Stimulated activated CD4-positive, alpha-beta T cell treated with anti-CD3 and anti-CD28 coated beads, TNF-alpha, amount 100 ng/mL, for 48 hours (primary cell): ENCODE data around the gene ELMO3.

ENCODE experiments used
- DNase-seq, 3 donors: peaks; one replicate each; pipeline ENCODE4 v3.0.0-alpha.2; 2020; ENCODE audit warnings: low read depth in 3 of 3

The ELMO3 gene

DNA sequence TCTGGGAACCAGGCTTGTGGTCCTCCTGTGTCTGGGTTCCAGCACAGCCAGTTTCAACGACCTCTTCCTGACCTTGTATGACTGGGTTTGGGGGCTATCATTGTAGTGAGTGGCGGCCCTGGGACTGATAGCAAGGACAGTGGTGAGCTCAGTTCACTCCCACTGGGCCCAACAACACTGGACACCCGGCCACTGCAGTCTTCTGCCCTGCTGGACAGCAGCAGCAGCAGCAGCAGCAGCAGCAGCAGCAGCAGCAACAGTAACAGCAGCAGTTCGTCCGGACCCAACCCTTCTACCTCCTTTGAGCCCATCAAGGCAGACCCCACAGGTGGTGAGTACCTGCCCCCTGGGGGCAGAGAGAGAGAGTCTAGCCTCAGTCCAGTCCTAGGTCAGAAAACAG, 3.3 kb upstream of the ELMO3 start:
- DNase-seq: no peak

GRCh38 chr16:67196881-67197280, 2.0 kb upstream of the ELMO3 start:
- DNase-seq: no peak

- no peak for DNase-seq
Measured at GRCh38 chr16:67197704-67198103, 1.2 kb upstream of the ELMO3 start.

DNA sequence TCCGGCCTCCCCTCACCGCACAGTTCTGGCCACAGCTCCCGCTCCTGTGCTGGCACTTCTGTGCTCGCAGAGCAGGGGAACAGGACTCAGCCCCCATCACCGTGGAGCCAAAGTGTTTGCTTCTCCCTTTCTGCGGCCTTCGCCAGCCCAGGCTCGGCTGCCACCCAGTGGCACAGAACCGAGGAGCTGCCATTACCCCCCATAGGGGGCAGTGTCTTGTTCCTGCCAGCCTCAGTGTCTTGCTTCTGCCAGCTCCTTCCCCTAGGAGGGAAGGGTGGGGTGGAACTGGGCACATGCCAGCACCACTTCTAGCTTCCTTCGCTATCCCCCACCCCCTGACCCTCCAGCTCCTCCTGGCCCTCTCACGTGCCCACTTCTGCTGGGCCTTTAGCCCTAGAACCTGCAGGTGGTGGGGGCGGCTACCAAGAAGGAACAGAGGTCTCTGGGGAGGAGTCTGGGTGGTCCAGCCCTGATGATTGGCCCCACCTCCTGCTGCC, 645 bp upstream of the ELMO3 start:
- DNase-seq: no peak

- no peak for DNase-seq
Measured at GRCh38 chr16:67199808-67200198, 872 bp downstream of the ELMO3 start.

- no peak for DNase-seq
Measured at GRCh38 chr16:67200491-67200890, 1.6 kb downstream of the ELMO3 start.

- DNase-seq: no peak
Measured at GRCh38 chr16:67201411-67202345, 2.7 kb downstream of the ELMO3 start.

- DNase-seq: no peak
Measured at GRCh38 chr16:67202426-67202825, 3.5 kb downstream of the ELMO3 start.

DNA sequence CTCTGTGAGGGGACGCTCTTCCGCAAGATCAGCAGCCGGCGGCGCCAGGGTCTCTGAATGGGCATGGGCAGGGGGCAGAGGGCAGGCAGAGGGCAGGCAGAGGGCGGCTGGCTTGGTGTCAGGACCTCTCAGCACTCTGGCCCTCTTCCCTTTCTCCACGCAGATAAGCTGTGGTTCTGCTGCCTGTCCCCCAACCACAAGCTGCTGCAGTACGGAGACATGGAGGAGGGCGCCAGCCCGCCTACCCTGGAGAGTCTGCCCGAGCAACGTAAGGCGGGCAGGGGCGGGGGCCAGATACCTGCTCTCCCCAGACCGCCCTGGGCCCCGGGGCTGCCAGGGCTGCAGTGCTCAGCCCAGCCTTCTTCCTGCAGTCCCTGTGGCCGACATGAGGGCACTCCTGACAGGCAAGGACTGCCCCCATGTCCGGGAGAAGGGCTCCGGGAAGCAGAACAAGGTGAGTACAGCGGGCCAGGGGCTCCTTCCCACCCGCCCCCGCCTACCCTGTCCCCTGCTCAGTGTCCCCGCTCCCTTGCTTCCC, 4.1 kb downstream of the ELMO3 start:
- DNase-seq: no peak

DNA sequence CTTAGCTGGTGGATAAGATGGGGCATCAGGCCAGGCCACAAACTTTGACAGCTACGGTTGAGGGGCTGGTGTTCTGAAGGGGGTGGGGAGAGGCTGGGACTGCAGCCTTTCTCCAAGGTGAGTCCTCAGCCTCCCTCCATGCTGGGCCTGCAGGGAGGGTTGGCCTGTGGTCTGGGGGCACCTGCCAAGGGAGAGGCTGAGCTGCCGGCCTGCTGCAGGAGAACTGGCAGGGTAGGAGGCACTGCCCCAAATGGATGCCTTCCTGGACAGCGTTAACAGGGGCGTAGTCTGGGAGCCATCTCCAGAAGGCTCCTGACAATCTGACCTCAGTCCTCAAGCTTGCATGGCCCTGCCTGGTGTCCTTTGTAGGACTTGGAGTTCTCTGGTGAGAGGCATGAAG, 5.1 kb downstream of the ELMO3 start:
- no peak for DNase-seq

DNA sequence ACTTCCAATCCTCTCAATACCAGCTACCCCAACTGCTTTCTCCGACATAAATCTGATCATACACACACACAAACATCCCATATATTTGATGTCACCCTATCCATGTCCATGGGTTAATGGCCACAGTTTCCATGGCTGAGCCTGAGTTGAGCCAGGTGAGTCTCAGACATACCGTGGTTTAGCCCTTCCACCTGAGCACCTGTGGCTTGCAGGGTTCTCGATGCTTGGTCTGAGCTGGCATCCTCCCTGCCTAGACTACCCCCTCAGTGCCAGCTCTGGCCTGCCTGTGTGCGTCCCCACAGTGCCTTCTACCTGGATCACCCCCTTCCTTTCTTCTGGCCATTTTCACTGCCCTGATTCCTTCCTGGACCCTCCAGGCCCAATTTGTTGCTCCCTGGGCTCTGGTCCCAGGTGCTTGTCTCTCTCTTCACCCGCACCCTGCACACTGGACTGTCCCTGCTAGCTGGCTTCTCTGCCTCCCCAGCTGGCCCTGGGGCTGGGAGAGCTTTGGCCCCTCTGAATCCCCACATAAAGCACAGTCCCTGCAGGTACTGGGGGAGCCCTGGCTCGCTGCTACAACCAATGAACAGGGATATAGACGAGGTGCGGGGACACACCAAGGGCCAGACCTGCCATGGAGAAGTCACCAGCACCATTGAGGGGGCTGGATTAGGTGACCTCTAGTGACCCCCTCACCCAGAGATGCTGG, 7.4 kb downstream of the ELMO3 start:
- no peak for DNase-seq

- DNase-seq: no peak
Measured at GRCh38 chr16:67206838-67207248, 7.9 kb downstream of the ELMO3 start.

DNA sequence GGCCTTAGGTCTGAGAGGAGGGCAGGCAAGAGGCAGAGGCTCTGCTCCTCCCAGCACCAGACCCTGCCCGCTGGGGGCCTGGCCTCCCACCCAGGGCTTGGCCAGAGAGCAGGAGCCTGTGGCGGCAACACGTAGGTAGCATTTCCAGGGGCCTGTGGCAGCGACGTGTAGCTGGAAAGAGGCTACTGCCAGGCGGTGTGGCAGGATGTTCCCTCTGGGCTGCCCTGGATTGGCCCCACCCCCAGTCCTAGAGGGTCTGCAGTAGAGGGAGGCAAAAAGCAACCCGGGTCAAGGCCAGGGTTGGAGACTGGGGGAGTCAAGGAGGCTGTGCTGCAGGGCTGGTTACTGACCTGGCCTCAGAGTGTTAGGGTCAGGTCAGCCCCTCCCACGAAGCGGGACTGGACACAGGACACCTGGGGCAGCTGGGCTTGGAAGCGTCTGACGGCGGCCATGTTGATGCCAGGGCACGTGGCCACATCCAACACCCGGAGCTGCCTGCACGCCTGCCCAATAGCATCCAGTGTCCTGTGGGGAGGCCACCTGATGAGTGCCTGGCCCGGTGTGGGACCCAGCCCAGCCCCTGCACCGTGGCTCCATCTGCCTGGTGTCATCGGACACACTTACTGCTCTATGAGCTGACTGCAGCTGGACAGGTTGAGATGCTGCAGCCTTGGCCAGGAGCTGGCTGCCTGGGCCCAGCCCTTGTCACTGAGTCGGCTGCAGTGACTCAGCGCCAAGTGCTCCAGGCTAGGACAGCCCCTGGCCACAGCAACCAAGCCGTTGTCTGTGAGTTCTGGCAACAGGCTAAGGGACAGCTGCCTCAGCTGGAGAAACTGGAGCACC, 8.5 kb downstream of the ELMO3 start:
- DNase-seq: no peak

DNA sequence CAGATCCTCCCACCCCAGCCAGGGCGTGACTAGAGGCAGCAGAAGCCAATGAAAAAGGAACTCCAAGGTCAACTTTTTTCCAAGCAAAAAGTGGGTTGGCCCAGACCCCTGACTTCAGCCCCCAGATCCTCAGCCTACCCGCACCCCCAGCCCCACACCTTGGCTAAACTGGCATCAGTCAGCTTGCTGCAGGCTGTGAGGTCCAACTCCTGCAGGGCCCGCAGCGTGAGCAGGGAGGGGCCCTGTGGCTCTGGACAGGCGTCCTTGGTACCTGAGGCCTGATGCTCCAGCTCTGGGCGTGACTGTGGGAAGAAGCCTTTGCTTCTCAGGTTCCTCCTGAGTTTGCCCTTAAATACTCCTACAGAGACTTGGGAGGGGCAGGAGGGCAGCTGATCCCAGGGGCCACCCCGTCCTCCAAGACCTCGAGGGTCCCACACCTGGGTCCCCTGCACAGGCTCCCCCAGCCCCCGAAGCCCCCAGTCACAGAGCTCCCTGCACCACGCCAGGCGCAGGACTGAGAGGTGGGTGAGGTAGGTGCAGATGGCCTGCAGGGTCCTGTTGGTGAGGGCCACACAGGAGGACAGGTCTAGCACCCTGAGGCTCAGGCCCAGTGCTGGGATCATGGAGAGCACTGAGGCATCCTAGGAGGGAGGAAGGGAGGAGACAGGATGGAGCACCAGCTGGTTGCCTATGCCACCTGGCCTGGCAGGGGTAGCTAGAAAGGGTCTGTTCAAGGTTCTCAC, 9.4 kb downstream of the ELMO3 start:
- no peak for DNase-seq

DNA sequence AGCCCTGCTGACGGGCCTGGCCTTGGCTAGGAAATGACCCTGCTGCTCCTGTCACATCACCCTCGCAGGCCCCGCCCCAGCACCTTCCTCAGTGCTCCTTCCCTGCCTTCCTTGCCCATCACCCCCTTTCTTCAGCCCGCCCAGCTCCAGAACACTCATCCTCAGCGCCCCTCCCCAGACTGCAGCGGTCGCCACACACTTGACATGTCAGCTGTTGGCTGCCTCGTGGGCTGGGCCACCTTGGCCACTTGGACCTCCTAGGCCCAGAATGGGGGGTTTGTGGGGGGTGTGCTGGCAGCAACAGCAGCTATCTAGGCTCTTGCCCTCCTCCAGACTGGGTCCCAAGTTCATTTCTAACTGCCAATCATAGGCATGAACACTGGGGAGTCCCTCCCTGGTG, 10.6 kb downstream of the ELMO3 start:
- DNase-seq: no peak

- no peak for DNase-seq
Measured at GRCh38 chr16:67210069-67210937, 11.4 kb downstream of the ELMO3 start.

DNA sequence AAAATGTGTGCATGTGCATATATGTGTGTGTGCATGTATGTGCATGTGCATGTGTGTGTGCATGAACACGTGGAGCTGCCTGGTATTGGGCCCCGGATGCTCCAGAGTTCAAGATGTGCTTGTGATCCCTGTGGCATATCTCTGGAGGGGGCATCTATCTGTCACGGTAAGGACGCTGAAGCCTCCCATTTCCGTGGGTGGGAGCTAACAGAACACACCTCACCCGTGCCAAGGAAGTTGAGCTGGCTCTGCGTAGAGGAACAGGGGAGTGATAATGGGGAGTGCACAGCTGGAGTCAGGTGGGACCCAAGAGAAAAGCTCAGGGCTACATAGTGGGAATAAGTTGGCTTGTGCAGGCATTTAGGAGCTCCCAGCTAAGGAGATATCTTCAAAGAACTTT, 12.7 kb downstream of the ELMO3 start:
- no peak for DNase-seq

GRCh38 chr16:67212766-67213165, 13.8 kb downstream of the ELMO3 start:
- DNase-seq: no peak

- no peak for DNase-seq
Measured at GRCh38 chr16:67213197-67214019, 14.5 kb downstream of the ELMO3 start.
